HG02642 (cell line): ENCODE data around the gene FAM180B.
A peak's percentile ranks its signal among the peaks of the same experiment; 100 is the strongest.
"Not testable (repeated sequence)": the region's sequence is repeated elsewhere in the genome, so short reads cannot be mapped to it uniquely, and the experiment has no call there.

Experiments
- ATAC-seq: cut with Tn5 transposase; IDR thresholded peaks from one replicate; pipeline ENCODE4 v1.9.1; 2021; ENCODE audit warnings: mild to moderate bottlenecking; ENCODE audit not compliant: unreplicated experiment, poor library complexity

FAM180B gene, protein sequence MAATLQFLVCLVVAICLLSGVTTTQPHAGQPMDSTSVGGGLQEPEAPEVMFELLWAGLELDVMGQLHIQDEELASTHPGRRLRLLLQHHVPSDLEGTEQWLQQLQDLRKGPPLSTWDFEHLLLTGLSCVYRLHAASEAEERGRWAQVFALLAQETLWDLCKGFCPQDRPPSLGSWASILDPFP

DNA sequence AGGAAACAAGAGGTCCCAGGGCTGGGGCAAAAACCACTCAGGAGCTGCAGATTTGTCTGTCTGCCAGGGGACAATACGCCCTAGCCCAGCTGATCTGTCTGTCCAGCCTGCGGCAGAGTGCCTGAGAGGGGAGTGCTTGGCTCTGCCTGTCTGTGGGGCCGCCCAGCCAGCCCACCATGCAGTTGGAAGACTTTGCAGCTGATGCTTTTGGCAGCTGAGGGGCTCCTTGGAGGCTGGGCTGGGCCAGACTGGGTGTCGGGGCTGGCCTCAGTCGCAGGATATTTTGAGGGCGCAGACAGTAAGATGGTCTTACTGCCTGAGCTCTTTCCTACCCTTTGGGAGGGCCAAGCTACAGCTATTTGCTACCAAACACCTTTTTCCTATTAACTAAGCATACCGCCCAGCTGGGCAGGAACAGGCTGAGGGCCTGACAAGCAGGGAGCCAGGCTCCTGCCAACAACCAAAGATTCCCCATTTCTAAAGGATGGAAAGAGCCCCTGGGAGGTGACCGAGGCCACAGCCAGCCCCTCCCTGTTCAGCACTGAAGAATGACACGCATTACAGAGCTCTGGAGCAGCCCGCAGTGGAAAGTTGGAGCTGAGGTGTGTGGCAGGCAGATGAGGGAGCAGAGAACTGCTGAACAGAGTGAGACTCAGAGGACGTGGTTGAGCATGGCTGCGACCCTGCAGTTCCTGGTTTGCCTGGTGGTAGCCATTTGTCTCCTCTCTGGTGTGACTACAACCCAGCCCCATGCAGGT is at the start of gene FAM180B:
TSS of gene FAM180B (plus strand) at position 581 of the 758 bp plus-strand sequence. CDS start at position 672, 91 bp downstream.
- ATAC-seq: no peak

DNA sequence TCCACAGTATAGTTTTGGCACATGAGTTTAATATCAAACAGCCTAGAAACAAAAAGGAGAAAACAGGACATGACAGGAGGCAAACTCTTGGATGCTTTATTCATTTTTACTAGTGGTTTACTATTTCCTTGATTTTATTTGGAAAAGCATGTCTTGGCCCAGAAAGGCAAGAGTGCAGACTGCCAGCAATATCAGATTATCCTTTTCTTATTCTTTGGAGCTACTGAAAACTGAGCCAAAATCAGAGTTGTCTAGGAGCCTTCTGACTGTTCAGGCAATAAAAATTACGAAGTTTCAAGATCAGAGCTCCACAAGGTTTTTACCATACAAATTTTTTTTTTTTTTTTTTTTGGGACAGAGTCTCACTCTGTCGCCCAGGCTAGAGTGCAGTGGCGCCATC is 49.6 kb upstream of the FAM180B start:
- ATAC-seq: no peak

DNA sequence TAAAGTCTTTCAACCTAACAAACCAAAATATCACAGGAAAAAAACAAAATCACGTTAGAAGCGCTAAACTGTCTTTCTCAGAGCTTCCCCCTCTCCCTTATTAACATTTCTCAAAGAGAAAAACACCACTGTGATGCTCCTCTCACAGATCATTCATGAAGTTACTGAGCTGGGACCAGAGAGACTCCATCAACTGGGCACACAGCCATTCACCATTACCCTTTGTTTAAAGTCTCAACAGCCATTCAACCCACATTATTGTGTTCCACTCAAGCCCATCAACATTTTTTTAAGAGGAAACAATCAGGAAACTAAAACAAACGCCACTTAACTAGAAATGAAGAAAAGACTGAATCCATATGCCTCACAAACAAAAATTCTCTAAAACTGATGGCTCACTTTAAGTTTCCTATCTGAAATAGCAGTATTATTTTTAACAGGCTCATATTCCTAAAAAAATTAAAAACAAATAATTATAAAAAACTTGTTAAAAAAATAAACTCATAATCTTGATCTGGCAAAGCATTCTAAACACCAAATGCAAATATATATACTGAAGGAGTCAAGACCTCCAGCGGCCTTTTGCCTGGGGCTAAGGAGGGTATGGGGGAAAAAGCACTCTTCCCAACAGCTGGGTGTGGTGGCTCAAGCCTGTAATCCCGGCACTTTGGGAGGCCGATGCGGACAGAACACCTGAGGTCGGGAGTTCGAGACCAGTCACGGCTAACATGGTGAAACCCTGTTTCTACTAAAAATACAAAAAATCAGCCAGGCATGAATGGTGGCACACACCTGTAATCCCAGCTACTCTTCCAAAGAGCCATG is 47.5 kb upstream of the FAM180B start:
- no peak for ATAC-seq

DNA sequence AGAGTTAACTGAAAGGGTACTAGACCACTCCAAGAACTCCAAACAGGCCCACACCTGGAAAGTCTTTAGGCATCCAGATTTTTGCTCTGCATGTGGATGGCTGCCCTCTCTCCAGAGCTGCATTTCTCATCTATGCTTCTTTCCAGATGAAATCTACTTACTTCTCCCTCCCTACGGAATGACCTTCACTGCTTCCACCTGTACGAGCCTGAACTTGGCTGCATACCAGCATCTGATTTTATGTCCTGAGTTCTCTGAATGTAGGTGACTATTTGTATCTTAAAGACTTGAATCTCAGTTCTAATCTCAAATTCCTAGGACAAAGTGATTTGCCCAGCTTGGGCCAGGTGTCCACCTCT is 46.8 kb upstream of the FAM180B start:
- ATAC-seq: no peak

DNA sequence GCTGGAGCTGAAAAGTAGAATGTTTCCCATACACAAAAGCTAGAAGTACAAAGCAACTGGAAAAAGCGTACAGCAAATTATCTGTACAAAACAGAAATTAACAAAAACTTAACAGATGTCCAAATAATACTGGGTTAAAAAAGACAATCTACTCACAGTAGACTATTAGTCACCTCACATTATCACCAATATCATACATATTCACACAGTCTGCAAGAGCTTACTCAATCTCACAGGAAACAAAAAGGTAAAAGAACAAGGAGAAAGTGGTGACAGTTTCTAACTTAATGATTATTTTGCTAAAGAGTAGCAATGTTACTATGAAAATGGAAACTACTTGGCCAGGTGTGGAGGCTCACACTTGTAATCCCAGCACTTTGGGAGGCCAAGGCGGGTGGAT is 45.4 kb upstream of the FAM180B start:
- no peak for ATAC-seq

DNA sequence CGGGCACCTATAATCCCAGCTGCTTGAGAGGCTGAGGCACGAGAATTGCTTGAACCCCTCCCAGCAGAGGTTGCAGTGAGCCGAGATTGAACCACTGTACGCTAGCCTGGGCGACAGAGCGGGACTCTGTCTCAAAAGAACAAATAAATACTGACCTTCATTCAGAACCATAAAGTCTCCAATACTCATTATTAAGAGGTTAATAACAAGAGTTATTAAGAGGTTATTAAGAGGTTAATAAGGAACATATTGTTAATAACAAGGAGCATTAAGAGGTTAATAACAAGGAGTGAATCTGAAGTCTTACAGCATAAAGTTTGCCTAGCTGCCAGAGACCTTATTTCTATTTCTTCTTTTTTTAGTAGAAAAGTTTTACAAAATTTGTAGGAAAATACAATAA is 41.2 kb upstream of the FAM180B start:
- no peak for ATAC-seq

DNA sequence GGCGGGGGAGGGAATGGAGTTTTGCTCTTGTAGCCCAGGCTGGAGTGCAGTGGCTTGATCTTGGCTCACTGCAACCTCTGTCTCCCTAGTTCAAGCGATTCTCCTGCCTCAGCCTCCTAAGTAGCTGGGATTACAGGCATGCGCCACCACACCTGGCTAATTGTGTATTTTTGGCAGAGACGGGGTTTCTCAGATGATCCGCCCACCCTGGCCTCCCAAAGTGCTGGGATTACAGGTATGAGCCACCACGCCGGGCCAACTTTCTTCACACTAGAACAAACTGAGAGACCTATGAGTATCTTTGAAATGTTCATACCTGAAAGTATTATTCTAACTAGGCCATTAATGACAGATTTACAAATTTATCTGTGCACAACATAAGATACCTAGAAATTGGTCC is 40.2 kb upstream of the FAM180B start:
- not testable (repeated sequence) for ATAC-seq

DNA sequence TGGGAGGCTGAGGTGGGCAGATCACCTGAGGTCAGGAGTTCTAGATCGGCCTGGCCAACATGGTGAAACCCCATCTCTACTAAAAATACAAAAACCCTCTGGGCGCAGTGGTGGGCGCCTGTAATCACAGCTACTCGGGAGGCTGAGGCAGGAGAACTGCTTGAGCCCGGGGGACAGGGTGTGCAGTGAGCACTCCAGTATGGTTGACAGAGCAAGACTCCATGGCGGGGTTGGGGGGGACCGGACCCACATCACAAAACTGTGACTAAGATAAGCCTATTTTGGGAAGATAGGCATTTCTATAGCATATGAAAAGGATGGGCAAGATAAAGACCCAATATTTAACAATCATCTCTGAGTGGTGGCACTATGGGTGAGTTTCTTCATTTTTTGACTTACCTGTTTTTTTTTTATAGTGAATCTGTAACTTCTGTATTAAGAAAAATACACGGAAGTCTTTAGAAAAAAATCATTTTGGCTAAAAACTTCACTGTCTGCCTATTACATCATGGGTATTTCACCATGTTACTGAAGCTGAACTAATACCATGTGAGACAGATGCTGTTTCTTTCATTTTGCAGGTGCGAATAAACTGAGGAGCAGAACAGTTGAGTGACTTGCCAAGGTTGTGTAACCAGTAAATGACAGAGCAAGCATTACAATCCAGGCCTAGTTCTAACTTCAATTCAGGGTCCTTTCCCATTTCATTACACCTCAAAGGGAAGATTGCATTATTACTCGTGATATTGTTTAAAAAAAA is 36.0 kb upstream of the FAM180B start:
- ATAC-seq: no peak

DNA sequence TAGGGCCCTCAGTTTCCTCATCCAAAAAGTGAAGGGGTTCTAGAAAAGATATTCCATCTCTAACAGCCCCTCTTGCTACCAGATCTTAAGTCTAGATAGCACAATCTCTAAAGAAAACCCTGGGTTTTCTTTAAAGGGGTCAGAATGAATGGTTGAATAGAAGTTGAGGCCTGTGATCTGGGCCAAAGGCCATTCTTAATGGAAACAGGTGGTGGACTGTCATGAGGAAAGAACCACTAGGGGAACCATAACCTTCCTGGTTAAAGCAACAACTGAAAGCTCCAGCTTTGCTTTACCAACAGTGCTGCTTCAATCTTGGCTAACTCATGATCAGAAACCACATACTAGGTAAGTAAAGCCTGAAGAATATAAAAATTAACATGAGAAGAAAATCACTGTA is 35.4 kb upstream of the FAM180B start:
- ATAC-seq: no peak

DNA sequence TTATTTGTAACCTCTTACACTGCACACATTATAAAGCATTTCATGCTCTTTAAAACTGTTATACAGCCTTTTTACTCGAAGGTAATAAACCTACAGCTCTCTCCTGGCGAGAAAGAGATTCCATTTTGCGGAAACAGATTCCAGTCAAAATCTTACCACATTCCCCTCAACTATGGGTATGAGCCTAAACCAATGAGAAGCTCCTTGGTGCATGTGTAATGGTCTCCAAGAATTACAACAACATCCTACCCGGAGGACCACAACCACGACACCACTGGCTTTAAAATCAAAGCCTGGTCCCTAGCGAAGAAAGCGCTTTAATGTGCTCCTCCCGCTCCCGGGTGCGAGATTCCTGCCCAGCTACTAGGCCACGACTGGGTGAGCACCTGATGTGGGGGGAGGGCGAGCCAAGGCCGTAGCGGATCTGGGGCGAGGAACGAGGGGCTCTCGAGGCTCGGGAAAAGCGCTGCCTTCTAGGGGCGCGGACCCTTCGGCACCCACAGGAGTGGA is 34.4 kb upstream of the FAM180B start:
- peak; percentile 2 for ATAC-seq

DNA sequence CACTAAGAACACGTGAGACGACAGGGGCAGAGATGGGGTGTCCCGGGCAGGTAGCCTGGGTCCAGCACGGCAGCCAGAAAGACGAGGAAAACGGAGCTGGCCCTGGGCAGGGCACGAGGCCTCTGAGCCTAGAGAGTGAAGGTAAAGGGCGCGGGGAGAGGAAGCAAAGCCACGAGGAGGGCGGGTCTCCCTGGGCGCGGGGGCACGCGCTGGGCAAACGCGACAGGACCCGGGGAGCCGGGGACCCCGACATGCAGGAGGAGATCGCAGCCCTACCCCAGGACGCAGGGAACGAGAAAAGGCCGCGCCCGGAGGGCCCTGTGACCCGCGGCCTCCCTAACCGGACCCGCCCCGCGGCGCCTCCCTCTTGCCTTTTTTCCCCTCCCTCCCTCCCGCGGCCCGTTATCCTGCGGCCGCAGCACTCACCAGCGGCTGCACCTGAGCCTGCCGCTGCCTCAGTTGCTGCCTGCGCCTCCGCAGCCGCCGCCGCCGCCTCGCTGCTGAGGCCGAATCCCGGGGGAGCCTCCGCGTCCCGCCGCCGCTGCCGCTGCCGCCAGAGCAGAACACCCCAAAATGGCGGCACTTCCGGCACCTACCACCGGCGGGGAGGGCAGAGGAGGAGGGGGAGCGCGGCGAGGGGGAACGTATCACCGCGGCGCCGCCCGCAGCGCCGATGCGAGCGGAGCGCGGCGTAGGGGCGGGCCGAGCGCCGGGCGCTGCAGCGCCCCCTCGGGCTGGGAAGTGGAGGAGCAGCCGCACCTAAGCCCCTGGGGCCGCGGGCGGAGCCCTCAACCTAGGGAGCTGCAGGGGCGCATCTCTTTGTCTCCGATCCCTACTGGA is 33.7 kb upstream of the FAM180B start, which contains the start of gene CELF1:
TSS of gene CELF1 (minus strand) at position 567 of the 840 bp plus-strand sequence. CDS start 53,609 bp downstream, outside the sequence.
- ATAC-seq: peak; percentile 94

DNA sequence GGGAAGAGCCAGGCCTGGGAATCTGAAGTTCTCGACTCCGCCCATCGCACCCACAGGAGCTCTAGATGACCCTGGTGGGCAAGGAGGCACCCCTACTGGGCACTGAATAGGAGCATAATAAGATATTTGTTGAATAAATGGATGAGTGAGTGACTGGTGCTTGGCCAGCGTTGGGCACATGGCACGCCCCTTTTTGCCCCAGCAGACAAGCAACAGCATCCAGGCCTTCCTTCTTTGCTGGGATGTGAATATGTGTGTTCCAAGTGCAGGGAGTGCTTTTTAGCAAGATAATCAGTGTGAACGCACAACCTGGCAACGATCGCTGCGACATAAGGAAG is 33.1 kb upstream of the FAM180B start:
- peak; percentile 23 for ATAC-seq

DNA sequence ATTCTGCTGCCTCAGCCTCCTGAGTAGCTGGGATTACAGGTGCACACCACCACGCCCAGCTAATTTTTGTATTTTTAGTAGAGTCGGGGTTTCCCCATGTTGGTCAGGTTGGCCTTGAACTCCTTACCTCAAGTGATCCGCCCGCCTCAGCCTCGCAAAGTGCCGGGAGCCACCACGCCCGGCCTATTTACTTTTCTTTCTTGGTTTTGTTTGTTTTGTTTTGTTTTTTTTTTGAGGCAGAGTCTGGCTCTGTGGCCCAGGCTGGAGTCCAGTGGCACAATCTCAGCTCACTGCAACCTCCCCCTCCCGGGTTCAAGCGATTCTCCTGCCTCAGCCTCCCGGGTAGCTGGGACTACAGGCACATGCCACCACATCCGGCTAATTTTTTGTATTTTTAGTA is 29.5 kb upstream of the FAM180B start:
- ATAC-seq: not testable (repeated sequence)

DNA sequence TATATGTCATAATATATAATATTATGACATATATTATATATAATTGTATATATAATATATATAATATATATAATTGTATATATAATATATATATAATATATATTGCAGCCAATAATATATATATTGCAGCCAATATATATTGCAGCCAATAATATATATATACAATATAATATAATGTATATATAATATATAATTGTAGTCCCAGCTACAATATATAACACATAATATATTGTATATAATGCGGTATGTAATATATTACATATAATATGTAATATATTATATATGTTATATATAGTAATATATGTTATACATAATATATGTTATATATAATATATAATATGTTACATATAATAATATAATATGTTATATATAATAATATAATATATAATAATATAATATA is 27.8 kb upstream of the FAM180B start:
- ATAC-seq: no peak

DNA sequence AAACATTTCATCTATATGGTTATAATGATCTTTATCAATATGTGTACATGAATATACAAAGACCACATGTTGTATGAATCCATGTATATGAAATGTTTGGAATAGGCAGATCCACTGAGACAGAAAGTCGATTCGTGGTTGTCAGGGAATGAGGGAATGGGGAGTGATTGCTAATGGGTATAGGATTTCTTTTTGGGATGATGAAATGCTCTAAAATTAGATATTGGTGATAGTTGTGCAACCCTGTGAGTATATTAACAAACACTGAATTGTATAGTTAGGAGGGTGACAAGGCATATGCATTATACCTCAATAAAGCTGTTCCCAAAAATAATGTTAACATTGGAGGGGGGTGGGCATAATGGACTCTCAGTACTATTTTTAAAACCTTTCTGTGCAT is 26.1 kb upstream of the FAM180B start:
- ATAC-seq: no peak

DNA sequence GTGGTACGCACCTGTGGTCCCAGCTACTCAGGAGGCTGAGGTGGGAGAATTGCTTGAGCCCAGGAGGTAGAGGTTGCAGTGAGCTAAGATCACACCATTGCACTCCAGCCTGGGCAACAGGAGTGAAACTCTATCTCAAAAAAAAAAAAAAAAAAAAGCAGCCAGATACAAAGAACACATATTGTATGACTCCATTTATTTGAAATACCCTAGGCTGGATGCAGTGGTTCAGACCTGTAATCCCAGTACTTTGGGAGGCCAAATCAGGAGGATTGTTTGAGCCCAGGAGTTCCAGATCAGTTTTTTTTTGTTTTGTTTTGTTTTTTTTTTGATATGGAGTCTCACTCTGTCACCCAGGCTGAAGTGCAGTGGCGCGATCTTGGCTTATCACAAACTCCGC is 24.1 kb upstream of the FAM180B start:
- not testable (repeated sequence) for ATAC-seq

DNA sequence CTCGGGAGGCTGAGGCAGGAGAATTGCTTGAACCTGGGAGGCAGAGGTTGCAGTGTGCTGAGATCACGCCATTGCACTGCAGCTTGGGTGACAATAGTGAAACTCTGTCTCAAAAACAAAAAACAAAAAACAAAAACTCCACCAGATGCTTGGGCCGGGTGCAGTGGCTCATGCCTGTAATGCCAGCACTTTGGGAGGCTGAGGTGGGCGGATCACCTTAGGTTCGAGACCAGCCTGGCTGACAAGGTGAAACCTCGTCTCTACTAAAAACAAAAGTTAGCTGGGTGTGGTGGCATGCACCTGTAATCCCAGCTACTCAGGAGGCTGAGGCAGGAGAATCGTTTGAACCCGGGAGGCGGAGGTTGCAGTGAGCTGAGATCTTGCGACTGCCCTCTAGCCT is 22.1 kb upstream of the FAM180B start:
- not testable (repeated sequence) for ATAC-seq

DNA sequence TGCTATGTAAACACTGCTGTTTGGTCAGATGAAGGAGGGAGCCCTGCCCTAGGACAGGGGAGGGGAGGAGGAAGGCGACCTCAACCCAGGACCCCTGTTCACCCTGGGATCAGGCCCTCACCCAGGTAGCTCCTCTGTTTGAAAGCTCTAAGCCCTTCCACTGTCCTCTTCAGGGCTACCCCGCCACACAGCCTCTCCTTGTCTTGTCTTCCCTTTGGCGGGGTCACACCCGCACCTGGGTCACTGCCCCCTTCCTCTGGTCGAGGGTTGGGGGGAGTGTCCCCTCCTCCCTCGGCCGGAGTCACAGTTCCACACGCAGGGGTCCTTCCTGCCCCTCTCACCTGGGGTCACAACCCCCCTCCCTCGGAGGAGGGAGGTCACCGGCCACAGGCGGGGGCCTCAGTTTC is 21.5 kb upstream of the FAM180B start:
- no peak for ATAC-seq

DNA sequence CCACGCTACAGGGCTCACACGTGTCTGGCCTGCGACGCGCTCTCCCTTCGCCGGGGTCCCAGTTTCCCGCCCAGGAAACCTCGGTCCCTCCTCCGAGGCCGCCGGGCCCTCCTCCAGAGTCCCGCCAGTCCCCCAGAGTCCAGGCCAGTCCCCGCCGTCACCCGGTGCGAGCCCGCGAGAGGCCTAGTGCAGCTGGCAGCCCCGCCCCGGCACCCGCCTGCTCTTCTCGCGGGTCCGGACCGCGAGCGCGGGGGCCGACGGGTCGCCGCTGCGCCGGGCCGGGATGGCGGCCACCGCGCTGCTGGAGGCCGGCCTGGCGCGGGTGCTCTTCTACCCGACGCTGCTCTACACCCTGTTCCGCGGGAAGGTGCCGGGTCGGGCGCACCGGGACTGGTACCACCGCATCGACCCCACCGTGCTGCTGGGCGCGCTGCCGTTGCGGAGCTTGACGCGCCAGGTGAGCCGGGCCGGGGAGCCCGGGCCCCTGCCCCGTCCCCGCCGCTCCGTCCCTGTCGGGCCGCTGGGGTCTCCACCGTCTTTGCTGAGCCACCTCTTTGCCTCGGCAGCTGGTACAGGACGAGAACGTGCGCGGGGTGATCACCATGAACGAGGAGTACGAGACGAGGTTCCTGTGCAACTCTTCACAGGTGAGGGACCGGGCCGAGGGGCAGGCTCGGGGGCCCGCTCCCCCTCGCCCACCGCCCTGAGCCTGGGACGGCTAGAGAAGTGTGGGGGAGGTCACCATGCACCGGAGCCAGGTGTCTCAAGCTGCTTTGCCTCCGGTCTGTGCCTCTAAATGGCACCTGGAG is 20.9 kb upstream of the FAM180B start, which contains the start of gene PTPMT1:
TSS of gene PTPMT1 (plus strand) at position 260 of the 809 bp plus-strand sequence. CDS start at position 284, 24 bp downstream.
- ATAC-seq: peak; percentile 90
